Measurements from ENCODE around the gene PCDHB8. TPM values are rescaled to one million over a fixed set of nuclear protein-coding genes. Genes with fewer than 3 reads are reported as not detected.
A peak's percentile ranks its signal among the peaks of the same experiment; 100 is the strongest.
"Not testable (repeated sequence)": the region's sequence is repeated elsewhere in the genome, so short reads cannot be mapped to it uniquely, and the experiment has no call there.

PCDHB8 gene
- total and polyA plus RNA-seq, 2 donors = 0.05 TPM

- not testable (repeated sequence) for H3K4me1 ChIP-seq (ENCODE audit: control insufficient read depth in 2 of 2, insufficient read depth in 2 of 2, low read length in 2 of 2); H3K9me3 ChIP-seq (ENCODE audit: control insufficient read depth in 2 of 2, insufficient read depth in 1 of 2, low read length in 1 of 2); H3K4me3 ChIP-seq (ENCODE audit: low read length in 2 of 2); H3K27ac ChIP-seq (ENCODE audit: low read depth in 1 of 2, low read length in 1 of 2); DNase-seq (ENCODE audit: low read depth in 6 of 9, low spot score in 9 of 9); H3K36me3 ChIP-seq (ENCODE audit: control insufficient read depth in 2 of 2, insufficient read depth in 2 of 2, low read length in 1 of 2)
- 40% methylated on average over 25 of the region's 32 CpGs for WGBS
- peaks cover 0 to 33% of the 10 kb centered on the region in 2 donors for H3K27me3 ChIP-seq (ENCODE audit: control insufficient read depth in 2 of 2, insufficient read depth in 1 of 2, low read length in 1 of 2)
Measured at GRCh38 chr5:141179876-141180275, 2.3 kb downstream of the PCDHB8 start.

GRCh38 chr5:141180313-141180712, 2.7 kb downstream of the PCDHB8 start:
- no peak overlapping the region for H3K4me3 ChIP-seq (ENCODE audit: low read length in 2 of 2)
- no peaks in the 10 kb centered on the region for H3K4me1 ChIP-seq (ENCODE audit: control insufficient read depth in 2 of 2, insufficient read depth in 2 of 2, low read length in 2 of 2)
- DNase-seq (ENCODE audit: low read depth in 6 of 9, low spot score in 9 of 9) = no peak
- H3K27ac ChIP-seq (ENCODE audit: low read depth in 1 of 2, low read length in 1 of 2) = no peak overlapping the region
- H3K27me3 ChIP-seq (ENCODE audit: control insufficient read depth in 2 of 2, insufficient read depth in 1 of 2, low read length in 1 of 2) = peaks cover 0 to 32% of the 10 kb centered on the region in 2 donors
- peaks cover 2 to 6% of the 10 kb centered on the region in 2 donors for H3K9me3 ChIP-seq (ENCODE audit: control insufficient read depth in 2 of 2, insufficient read depth in 1 of 2, low read length in 1 of 2)
- H3K36me3 ChIP-seq (ENCODE audit: control insufficient read depth in 2 of 2, insufficient read depth in 2 of 2, low read length in 1 of 2) = no peaks in the 10 kb centered on the region
- WGBS = 44% methylated on average over 1 of the region's 1 CpG

GRCh38 chr5:141182248-141182647, 4.7 kb downstream of the PCDHB8 start, which contains the start of gene PCDHB16:
Gene PCDHB16, plus strand, starts transcription at chr5:141182387. Its CDS starts 173 bp downstream, at chr5:141182560.
- no peak for DNase-seq (ENCODE audit: low read depth in 6 of 9, low spot score in 9 of 9)

GRCh38 chr5:141184117-141184855, 6.7 kb downstream of the PCDHB8 start:
- WGBS = 46% methylated on average over 46 of the region's 69 CpGs
- H3K9me3 ChIP-seq (ENCODE audit: control insufficient read depth in 2 of 2, insufficient read depth in 1 of 2, low read length in 1 of 2); H3K36me3 ChIP-seq (ENCODE audit: control insufficient read depth in 2 of 2, insufficient read depth in 2 of 2, low read length in 1 of 2); H3K4me3 ChIP-seq (ENCODE audit: low read length in 2 of 2); H3K27ac ChIP-seq (ENCODE audit: low read depth in 1 of 2, low read length in 1 of 2); DNase-seq (ENCODE audit: low read depth in 6 of 9, low spot score in 9 of 9); H3K4me1 ChIP-seq (ENCODE audit: control insufficient read depth in 2 of 2, insufficient read depth in 2 of 2, low read length in 2 of 2): not testable (repeated sequence)
- peaks cover 0 to 37% of the 10 kb centered on the region in 2 donors for H3K27me3 ChIP-seq (ENCODE audit: control insufficient read depth in 2 of 2, insufficient read depth in 1 of 2, low read length in 1 of 2)

More at GRCh38 chr5:141182248-141182647, 4.7 kb downstream of the PCDHB8 start, which contains the start of gene PCDHB16:
- H3K27me3 ChIP-seq (ENCODE audit: control insufficient read depth in 2 of 2, insufficient read depth in 1 of 2, low read length in 1 of 2) = peaks cover 0 to 37% of the 10 kb centered on the region in 2 donors
- H3K4me3 ChIP-seq (ENCODE audit: low read length in 2 of 2) = no peak within 1 kb of the TSS
- no peak within 1 kb of the TSS for H3K27ac ChIP-seq (ENCODE audit: low read depth in 1 of 2, low read length in 1 of 2)
- no peaks in the 10 kb centered on the region for H3K4me1 ChIP-seq (ENCODE audit: control insufficient read depth in 2 of 2, insufficient read depth in 2 of 2, low read length in 2 of 2)
- 23% methylated on average over 13 of the region's 13 CpGs for WGBS
- H3K9me3 ChIP-seq (ENCODE audit: control insufficient read depth in 2 of 2, insufficient read depth in 1 of 2, low read length in 1 of 2) = peaks cover 2 to 8% of the 10 kb centered on the region in 2 donors
- no peaks in the 10 kb centered on the region for H3K36me3 ChIP-seq (ENCODE audit: control insufficient read depth in 2 of 2, insufficient read depth in 2 of 2, low read length in 1 of 2)

- 21% methylated on average over 9 of the region's 9 CpGs for WGBS
- no peak within 1 kb of the TSS for H3K27ac ChIP-seq (ENCODE audit: low read depth in 1 of 2, low read length in 1 of 2)
- peak in 2 of 9 donors; percentile 4 to 18 for DNase-seq (ENCODE audit: low read depth in 6 of 9, low spot score in 9 of 9)
- H3K27me3 ChIP-seq (ENCODE audit: control insufficient read depth in 2 of 2, insufficient read depth in 1 of 2, low read length in 1 of 2) = peaks cover 0 to 38% of the 10 kb centered on the region in 2 donors
- H3K4me1 ChIP-seq (ENCODE audit: control insufficient read depth in 2 of 2, insufficient read depth in 2 of 2, low read length in 2 of 2) = no peaks in the 10 kb centered on the region
- peaks cover 2 to 8% of the 10 kb centered on the region in 2 donors for H3K9me3 ChIP-seq (ENCODE audit: control insufficient read depth in 2 of 2, insufficient read depth in 1 of 2, low read length in 1 of 2)
- H3K4me3 ChIP-seq (ENCODE audit: low read length in 2 of 2) = no peak within 1 kb of the TSS
- H3K36me3 ChIP-seq (ENCODE audit: control insufficient read depth in 2 of 2, insufficient read depth in 2 of 2, low read length in 1 of 2) = no peaks in the 10 kb centered on the region
Measured at GRCh38 chr5:141186897-141187512, 9.4 kb downstream of the PCDHB8 start, which contains the start of gene PCDHB9. Gene PCDHB9, plus strand, starts transcription at chr5:141187161. Its CDS starts 158 bp downstream, at chr5:141187319.

- not testable (repeated sequence) for H3K4me3 ChIP-seq (ENCODE audit: low read length in 2 of 2); DNase-seq (ENCODE audit: low read depth in 6 of 9, low spot score in 9 of 9); H3K9me3 ChIP-seq (ENCODE audit: control insufficient read depth in 2 of 2, insufficient read depth in 1 of 2, low read length in 1 of 2); H3K4me1 ChIP-seq (ENCODE audit: control insufficient read depth in 2 of 2, insufficient read depth in 2 of 2, low read length in 2 of 2); H3K27ac ChIP-seq (ENCODE audit: low read depth in 1 of 2, low read length in 1 of 2); H3K36me3 ChIP-seq (ENCODE audit: control insufficient read depth in 2 of 2, insufficient read depth in 2 of 2, low read length in 1 of 2)
- 45% methylated on average over 28 of the region's 37 CpGs for WGBS
- peaks cover 0 to 27% of the 10 kb centered on the region in 2 donors for H3K27me3 ChIP-seq (ENCODE audit: control insufficient read depth in 2 of 2, insufficient read depth in 1 of 2, low read length in 1 of 2)
Measured at GRCh38 chr5:141188682-141189081, 11.1 kb downstream of the PCDHB8 start.

GRCh38 chr5:141189131-141189530, 11.5 kb downstream of the PCDHB8 start:
- H3K9me3 ChIP-seq (ENCODE audit: control insufficient read depth in 2 of 2, insufficient read depth in 1 of 2, low read length in 1 of 2) = not testable (repeated sequence)
- WGBS = 39% methylated on average over 31 of the region's 35 CpGs

GRCh38 chr5:141192110-141192725, 14.6 kb downstream of the PCDHB8 start, which contains the start of gene PCDHB10:
Gene PCDHB10, plus strand, starts transcription at chr5:141192353. Its CDS starts 200 bp downstream, at chr5:141192553.
- no peak within 1 kb of the TSS for H3K4me3 ChIP-seq (ENCODE audit: low read length in 2 of 2)
- H3K27ac ChIP-seq (ENCODE audit: low read depth in 1 of 2, low read length in 1 of 2) = no peak within 1 kb of the TSS
- peak in 1 of 9 donors; percentile 4 for DNase-seq (ENCODE audit: low read depth in 6 of 9, low spot score in 9 of 9)
- 12% methylated on average over 10 of the region's 10 CpGs for WGBS
- peaks cover 0 to 17% of the 10 kb centered on the region in 2 donors for H3K27me3 ChIP-seq (ENCODE audit: control insufficient read depth in 2 of 2, insufficient read depth in 1 of 2, low read length in 1 of 2)
- H3K4me1 ChIP-seq (ENCODE audit: control insufficient read depth in 2 of 2, insufficient read depth in 2 of 2, low read length in 2 of 2) = no peaks in the 10 kb centered on the region
- no peaks in the 10 kb centered on the region for H3K36me3 ChIP-seq (ENCODE audit: control insufficient read depth in 2 of 2, insufficient read depth in 2 of 2, low read length in 1 of 2)
- H3K9me3 ChIP-seq (ENCODE audit: control insufficient read depth in 2 of 2, insufficient read depth in 1 of 2, low read length in 1 of 2) = no peaks in the 10 kb centered on the region

More at GRCh38 chr5:141189131-141189530, 11.5 kb downstream of the PCDHB8 start:
- H3K27me3 ChIP-seq (ENCODE audit: control insufficient read depth in 2 of 2, insufficient read depth in 1 of 2, low read length in 1 of 2) = peaks cover 0 to 26% of the 10 kb centered on the region in 2 donors
- not testable (repeated sequence) for H3K27ac ChIP-seq (ENCODE audit: low read depth in 1 of 2, low read length in 1 of 2); H3K36me3 ChIP-seq (ENCODE audit: control insufficient read depth in 2 of 2, insufficient read depth in 2 of 2, low read length in 1 of 2); H3K4me1 ChIP-seq (ENCODE audit: control insufficient read depth in 2 of 2, insufficient read depth in 2 of 2, low read length in 2 of 2); DNase-seq (ENCODE audit: low read depth in 6 of 9, low spot score in 9 of 9); H3K4me3 ChIP-seq (ENCODE audit: low read length in 2 of 2)

GRCh38 chr5:141194332-141194731, 16.7 kb downstream of the PCDHB8 start:
- not testable (repeated sequence) for H3K9me3 ChIP-seq (ENCODE audit: control insufficient read depth in 2 of 2, insufficient read depth in 1 of 2, low read length in 1 of 2); DNase-seq (ENCODE audit: low read depth in 6 of 9, low spot score in 9 of 9); H3K27ac ChIP-seq (ENCODE audit: low read depth in 1 of 2, low read length in 1 of 2); H3K36me3 ChIP-seq (ENCODE audit: control insufficient read depth in 2 of 2, insufficient read depth in 2 of 2, low read length in 1 of 2); H3K4me3 ChIP-seq (ENCODE audit: low read length in 2 of 2); H3K4me1 ChIP-seq (ENCODE audit: control insufficient read depth in 2 of 2, insufficient read depth in 2 of 2, low read length in 2 of 2)
- WGBS = 32% methylated on average over 20 of the region's 37 CpGs
- peaks cover 0 to 11% of the 10 kb centered on the region in 2 donors for H3K27me3 ChIP-seq (ENCODE audit: control insufficient read depth in 2 of 2, insufficient read depth in 1 of 2, low read length in 1 of 2)

Data from thymus (tissue), 11 donors.